HEK293 (cell line): Measurements from ENCODE around the gene CHID1.
A peak's percentile ranks its signal among the peaks of the same experiment; 100 is the strongest.

ENCODE experiments used
- CTCF ChIA-PET: fragments of 350-600 bp; formaldehyde crosslinking; extraction: SDS; loops from one replicate; lab custom pipeline; 2021; ENCODE audit warnings: antibody characterized with exemption; lab: Yijun Ruan, JAX
- POLR2A ChIA-PET: fragments of 300-600 bp; formaldehyde crosslinking; extraction: SDS; loops from one replicate; lab custom pipeline; 2020; ENCODE audit warnings: antibody characterized with exemption, inconsistent platforms; lab: Yijun Ruan, JAX
- H3K27ac ChIP-seq: fragments of 200-500 bp; sonication (Bioruptor generic); 2 replicates; pipeline ENCODE4 v1.5.1; 2014; ENCODE audit warnings: low read depth, low read length, control low read depth, inconsistent platforms; ENCODE audit errors: extremely low read depth
- H3K36me3 ChIP-seq, 2 experiments: fragments of 200-500 bp in 1 of 2; sonication (Bioruptor generic) in 1 of 2; 1 replicate in 1 of 2; 2 replicates in 1 of 2; pipeline ENCODE4 v1.5.1; 2014 to 2017; ENCODE audit warnings: inconsistent platforms in 2 of 2, low read length in 2 of 2; ENCODE audit not compliant: control insufficient read depth in 2 of 2, insufficient read depth in 1 of 2
- H3K4me1 ChIP-seq: fragments of 200-500 bp; sonication (Bioruptor generic); 2 replicates; pipeline ENCODE4 v1.5.1; 2014; ENCODE audit warnings: mild to moderate bottlenecking, low read length, inconsistent platforms; ENCODE audit not compliant: control insufficient read depth, insufficient read depth
- H3K4me3 ChIP-seq: 2 replicates; pipeline ENCODE4 v1.5.1; 2011; ENCODE audit warnings: low read depth, mild to moderate bottlenecking, control low read depth, low read length, moderate library complexity
- H3K9me3 ChIP-seq: fragments of 200-500 bp; sonication (Bioruptor generic); 2 replicates; pipeline ENCODE4 v1.5.1; 2014; ENCODE audit warnings: low read depth, low read length, inconsistent platforms; ENCODE audit not compliant: control insufficient read depth, insufficient read depth
- GLIS2 ChIP-seq: fragments of 450-650 bp; formaldehyde crosslinking; IDR thresholded peaks from 2 replicates; pipeline ENCODE4 v1.5.1; 2016; ENCODE audit warnings: missing biosample characterization, missing genetic modification characterization
- HOXD13 ChIP-seq: sonication (generic); formaldehyde crosslinking; IDR thresholded peaks from 2 replicates; pipeline ENCODE4 v1.8.0; 2022; ENCODE audit warnings: missing genetic modification reagents, borderline replicate concordance
- IKZF3 ChIP-seq: fragments of 450-650 bp; IDR thresholded peaks from 2 replicates; pipeline ENCODE4 v1.5.0; 2018; ENCODE audit warnings: missing biosample characterization, mild to moderate bottlenecking, missing genetic modification characterization, moderate library complexity
- INSM2 ChIP-seq: fragments of 450-650 bp; formaldehyde crosslinking; IDR thresholded peaks from 2 replicates; pipeline ENCODE4 v1.5.1; 2016; ENCODE audit warnings: missing biosample characterization, missing genetic modification characterization
- OVOL3 ChIP-seq: fragments of 450-650 bp; formaldehyde crosslinking; IDR thresholded peaks from 2 replicates; pipeline ENCODE4 v1.5.1; 2016; ENCODE audit warnings: missing biosample characterization, missing genetic modification characterization
- TRIM28 ChIP-seq: IDR thresholded peaks from 2 replicates; pipeline ENCODE4 v1.6.1; 2011; ENCODE audit warnings: low read length, control low read depth, borderline replicate concordance
- WT1 ChIP-seq: fragments of 450-650 bp; formaldehyde crosslinking; IDR thresholded peaks from 2 replicates; pipeline ENCODE4 v1.5.1; 2016; ENCODE audit warnings: missing biosample characterization, missing genetic modification characterization
- ZBTB10 ChIP-seq: fragments of 450-650 bp; formaldehyde crosslinking; IDR thresholded peaks from 2 replicates; pipeline ENCODE4 v1.5.1; 2016; ENCODE audit warnings: missing biosample characterization, missing genetic modification characterization
- ZBTB21 ChIP-seq: fragments of 450-650 bp; formaldehyde crosslinking; IDR thresholded peaks from 2 replicates; pipeline ENCODE4 v1.5.1; 2017; ENCODE audit warnings: missing biosample characterization, missing genetic modification characterization
- ZBTB6 ChIP-seq: fragments of 450-650 bp; formaldehyde crosslinking; IDR thresholded peaks from 2 replicates; pipeline ENCODE4 v1.5.1; 2017; ENCODE audit warnings: missing biosample characterization, missing genetic modification characterization
- ZIC2 ChIP-seq: fragments of 450-650 bp; formaldehyde crosslinking; IDR thresholded peaks from 2 replicates; pipeline ENCODE4 v1.5.1; 2016; ENCODE audit warnings: missing biosample characterization, missing genetic modification characterization
- ZNF121 ChIP-seq: fragments of 450-650 bp; formaldehyde crosslinking; IDR thresholded peaks from 2 replicates; pipeline ENCODE4 v1.5.1; 2016; ENCODE audit warnings: missing biosample characterization, missing genetic modification characterization
- ZNF140 ChIP-seq: fragments of 450-650 bp; formaldehyde crosslinking; IDR thresholded peaks from 2 replicates; pipeline ENCODE4 v1.5.1; 2016; ENCODE audit warnings: missing biosample characterization, missing genetic modification characterization
- ZNF148 ChIP-seq: fragments of 450-650 bp; formaldehyde crosslinking; IDR thresholded peaks from 2 replicates; pipeline ENCODE4 v1.5.0; 2017; ENCODE audit warnings: missing biosample characterization, missing genetic modification characterization, borderline replicate concordance
- ZNF169 ChIP-seq: fragments of 450-650 bp; formaldehyde crosslinking; IDR thresholded peaks from 2 replicates; pipeline ENCODE4 v1.5.1; 2016; ENCODE audit warnings: missing biosample characterization, missing genetic modification characterization
- ZNF202 ChIP-seq: fragments of 450-650 bp; formaldehyde crosslinking; IDR thresholded peaks from 2 replicates; pipeline ENCODE4 v1.5.1; 2016; ENCODE audit warnings: missing biosample characterization, missing genetic modification characterization, borderline replicate concordance
- ZNF391 ChIP-seq: fragments of 450-650 bp; formaldehyde crosslinking; IDR thresholded peaks from 2 replicates; pipeline ENCODE4 v1.5.1; 2016; ENCODE audit warnings: low read depth, missing biosample characterization, missing genetic modification characterization, borderline replicate concordance
- ZNF48 ChIP-seq: fragments of 450-650 bp; formaldehyde crosslinking; IDR thresholded peaks from 2 replicates; pipeline ENCODE4 v1.5.1; 2016; ENCODE audit warnings: missing biosample characterization, missing genetic modification characterization
- ZNF518A ChIP-seq: fragments of 450-650 bp; formaldehyde crosslinking; conservative IDR thresholded peaks from 2 replicates; pipeline ENCODE4 v1.5.1; 2016; ENCODE audit warnings: low read depth, missing biosample characterization, missing genetic modification characterization
- ZNF530 ChIP-seq: fragments of 450-650 bp; formaldehyde crosslinking; IDR thresholded peaks from 2 replicates; pipeline ENCODE4 v1.5.1; 2016; ENCODE audit warnings: low read depth, missing biosample characterization, missing genetic modification characterization
- ZNF585B ChIP-seq: fragments of 450-650 bp; formaldehyde crosslinking; IDR thresholded peaks from 2 replicates; pipeline ENCODE4 v1.5.1; 2016; ENCODE audit warnings: missing biosample characterization, missing genetic modification characterization
- ZNF626 ChIP-seq: fragments of 450-650 bp; sonication (Bioruptor Pico); formaldehyde crosslinking; IDR thresholded peaks from 2 replicates; pipeline ENCODE4 v1.5.1; 2018; ENCODE audit warnings: missing biosample characterization, missing genetic modification characterization, inconsistent platforms
- ZNF658 ChIP-seq: fragments of 450-650 bp; formaldehyde crosslinking; IDR thresholded peaks from 2 replicates; pipeline ENCODE4; 2016; ENCODE audit warnings: missing biosample characterization, missing genetic modification characterization
- ZNF791 ChIP-seq: fragments of 450-650 bp; formaldehyde crosslinking; IDR thresholded peaks from 2 replicates; pipeline ENCODE4 v1.5.1; 2016; ENCODE audit warnings: missing biosample characterization, missing genetic modification characterization

CHID1 gene

GRCh38 chr11:926341-926916 is 15.8 kb upstream of the CHID1 start:
- no peaks in the 10 kb centered on the region for H3K4me1 ChIP-seq
- H3K36me3 ChIP-seq, result peaks cover 3 to 21% of the 10 kb centered on the region in 2 experiments; a peak in 2 of 3 replicates
- no peaks in the 10 kb centered on the region for H3K9me3 ChIP-seq
- POLR2A ChIA-PET, result interaction anchor here (0.6 kb wide), 1 partner anchor 112 kb away, joined by 3 read pairs; no protein-coding TSS in a partner anchor
- peak overlapping the region; percentile 86 for H3K4me3 ChIP-seq
- CTCF ChIA-PET, result no interaction called here
- peak overlapping the region; percentile 39; the same call in 1 of the 2 replicates for H3K27ac ChIP-seq
- TF ChIP-seq ZNF391 (tag by site-specific recombination), result no peak
- TF ChIP-seq ZIC2 (tag by site-specific recombination), result no peak; the same call in 1 of the 2 replicates
- no peak for TF ChIP-seq ZNF585B
- TF ChIP-seq GLIS2 (tag by site-specific recombination), result peak; percentile 56
- no peak for TF ChIP-seq ZBTB21 (tag by site-specific recombination)
- TF ChIP-seq WT1 (tag by site-specific recombination), result no peak
- no peak for TF ChIP-seq ZNF530 (tag by site-specific recombination)
- no peak for TF ChIP-seq ZNF626 (tag by site-specific recombination)
- TF ChIP-seq ZNF121 (tag by site-specific recombination), result no peak
- TF ChIP-seq TRIM28, result no peak
- TF ChIP-seq ZNF791, result no peak
- no peak for TF ChIP-seq ZNF48 (tag by site-specific recombination)
- TF ChIP-seq HOXD13 (CRISPR knock-in tag), result no peak
- no peak for TF ChIP-seq ZBTB6 (tag by site-specific recombination)
- no peak for TF ChIP-seq ZNF140
- no peak for TF ChIP-seq ZNF658 (tag by site-specific recombination)
- TF ChIP-seq INSM2 (tag by site-specific recombination), result no peak
- peak; percentile 87 for TF ChIP-seq IKZF3 (tag by site-specific recombination)
- TF ChIP-seq OVOL3 (tag by site-specific recombination), result no peak
- TF ChIP-seq ZNF169 (tag by site-specific recombination), result no peak
- TF ChIP-seq ZBTB10 (tag by site-specific recombination), result peak; percentile 89
- no peak for TF ChIP-seq ZNF148 (tag by site-specific recombination)
- TF ChIP-seq ZNF202 (tag by site-specific recombination), result no peak
- no peak for TF ChIP-seq ZNF518A (tag by site-specific recombination)
